Endothelial cell of umbilical vein (primary cell): ENCODE measurements around the gene ARHGAP10. TPM values are rescaled to one million over a fixed set of nuclear protein-coding genes. Genes with fewer than 3 reads are reported as not detected.
A peak's percentile ranks its signal among the peaks of the same experiment; 100 is the strongest.

Experiments
- BruUV-seq: library from RNA; stranded (reverse); fragments of 400-500 nt; replicated peaks from 2 replicates; lab custom pipeline; 2021; lab: Mats Ljungman, UMichigan
- CTCF ChIA-PET: fragments of 300-600, 350-600 bp; sonication (Branson Sonifier 250); formaldehyde crosslinking; loops from one replicate; lab custom pipeline; 2021; ENCODE audit warnings: antibody characterized with exemption, inconsistent platforms; lab: Charles Lee
- POLR2A ChIA-PET: fragments of 300-600, 350-600 bp; sonication (Branson Sonifier 250); formaldehyde crosslinking; loops from one replicate; lab custom pipeline; 2021; ENCODE audit warnings: antibody characterized with exemption, inconsistent platforms; lab: Charles Lee
- DNase-seq: peaks from one replicate; pipeline ENCODE4 v3.0.0-alpha.2; 2011; ENCODE audit warnings: low read depth, low spot score
- FAIRE-seq: peaks from 2 replicates; lab custom pipeline; 2011; peaks lifted over from hg19 to GRCh38; lab: Jason Lieb, UNC
- H2AFZ ChIP-seq: 2 replicates; pipeline ENCODE4 v1.6.0; 2012; ENCODE audit warnings: low read depth, low read length, control low read depth, inconsistent platforms
- H3K27ac ChIP-seq: 2 replicates; pipeline ENCODE4 v1.5.1; 2011; ENCODE audit warnings: low read depth, mild to moderate bottlenecking, control low read depth, low read length, moderate library complexity; ENCODE audit not compliant: insufficient read depth
- H3K27me3 ChIP-seq, 2 experiments: 2 replicates each; pipeline versions ENCODE4 v1.6.0 to v1.6.1; 2011; ENCODE audit warnings: low read length in 2 of 2, mixed read lengths in 1 of 2; ENCODE audit not compliant: control insufficient read depth in 2 of 2, insufficient read depth in 2 of 2
- H3K36me3 ChIP-seq, 2 experiments: 2 replicates in 1 of 2; 3 replicates in 1 of 2; pipeline ENCODE4 v1.5.1; 2011; ENCODE audit warnings: low read length in 2 of 2, mild to moderate bottlenecking in 1 of 2, moderate library complexity in 1 of 2; ENCODE audit not compliant: control insufficient read depth in 2 of 2, insufficient read depth in 2 of 2; ENCODE audit errors: extremely low read depth in 1 of 2
- H3K4me1 ChIP-seq: 3 replicates; pipeline ENCODE4 v1.5.1; 2011; ENCODE audit warnings: mild to moderate bottlenecking, low read length; ENCODE audit not compliant: control insufficient read depth, insufficient read depth; ENCODE audit errors: extremely low read depth
- H3K4me2 ChIP-seq: 2 replicates; pipeline ENCODE4 v1.6.1; 2011; ENCODE audit warnings: low read length, control low read depth, mixed read lengths; ENCODE audit not compliant: insufficient read depth
- H3K4me3 ChIP-seq, 3 experiments: fragments of 200-600 bp in 1 of 3; sonication (generic), shearing (Covaris generic) in 1 of 3; replicated peaks in 1 of 3; 2 replicates each; pipeline ENCODE4 v1.5.1; 2011 to 2016; ENCODE audit warnings: control low read depth in 3 of 3, low read length in 3 of 3, mild to moderate bottlenecking in 2 of 3, inconsistent platforms in 1 of 3, low read depth in 1 of 3, moderate library complexity in 1 of 3; ENCODE audit not compliant: insufficient read depth in 1 of 3
- H3K79me2 ChIP-seq: 2 replicates; pipeline ENCODE4 v1.6.0; 2012; ENCODE audit warnings: low read length, inconsistent platforms; ENCODE audit not compliant: control insufficient read depth, insufficient read depth
- H3K9ac ChIP-seq: replicated peaks from 2 replicates; pipeline ENCODE3; 2011; ENCODE audit warnings: low read length, control low read depth; ENCODE audit not compliant: insufficient read depth; ENCODE audit errors: extremely low read depth
- H3K9me1 ChIP-seq: replicated peaks from 3 replicates; pipeline ENCODE4 v1.6.0; 2011; ENCODE audit warnings: mild to moderate bottlenecking, low read length; ENCODE audit not compliant: control insufficient read depth, insufficient read depth; ENCODE audit errors: extremely low read depth
- H3K9me3 ChIP-seq: replicated peaks from 2 replicates; pipeline ENCODE4 v1.5.1; 2012; ENCODE audit warnings: low read length, inconsistent platforms; ENCODE audit not compliant: control insufficient read depth, insufficient read depth
- H4K20me1 ChIP-seq: replicated peaks from 2 replicates; pipeline ENCODE3; 2011; ENCODE audit warnings: mild to moderate bottlenecking, low read length; ENCODE audit not compliant: control insufficient read depth, insufficient read depth; ENCODE audit errors: extremely low read depth
- CTCF ChIP-seq, 2 donors: IDR thresholded peaks; 1 replicate in 1 of 2; 2 replicates in 1 of 2; pipeline ENCODE4 v1.5.1; 2011; ENCODE audit warnings: low read length in 2 of 2, mild to moderate bottlenecking in 2 of 2, moderate library complexity in 2 of 2, control low read depth in 1 of 2, inconsistent platforms in 1 of 2, low read depth in 1 of 2; ENCODE audit not compliant: insufficient read depth in 1 of 2; ENCODE audit errors: extremely low read depth in 1 of 2
- EZH2 ChIP-seq: IDR thresholded peaks from 2 replicates; pipeline ENCODE4 v1.6.1; 2012; ENCODE audit warnings: borderline replicate concordance, low read depth, mild to moderate bottlenecking, moderate library complexity, low read length, inconsistent platforms; ENCODE audit not compliant: severe bottlenecking
- FOS ChIP-seq: IDR thresholded peaks from 2 replicates; pipeline ENCODE4 v1.6.1; 2011; ENCODE audit warnings: mild to moderate bottlenecking, low read length, moderate library complexity, borderline replicate concordance; ENCODE audit not compliant: insufficient read depth
- GATA2 ChIP-seq: IDR thresholded peaks from 2 replicates; pipeline ENCODE4 v1.7.0; 2011; ENCODE audit warnings: low read depth, mild to moderate bottlenecking, moderate library complexity, mixed read lengths, low read length; ENCODE audit not compliant: insufficient read length, insufficient read depth
- JUN ChIP-seq: IDR thresholded peaks from 2 replicates; pipeline ENCODE4 v1.6.1; 2011; ENCODE audit warnings: borderline replicate concordance, low read depth; ENCODE audit not compliant: insufficient read length, insufficient read depth
- MYC ChIP-seq: IDR thresholded peaks from one replicate; pipeline ENCODE4 v1.6.1; 2011; ENCODE audit warnings: mild to moderate bottlenecking, low read depth, low read length
- POLR2A ChIP-seq: IDR thresholded peaks from 2 replicates; pipeline ENCODE4 v1.6.1; 2012; ENCODE audit warnings: low read depth, mild to moderate bottlenecking, control low read depth, low read length
- POLR2AphosphoS5 ChIP-seq: IDR thresholded peaks from 2 replicates; pipeline ENCODE4 v1.6.1; 2012; ENCODE audit warnings: low read depth, mild to moderate bottlenecking, control low read depth, low read length, moderate library complexity; ENCODE audit not compliant: insufficient read depth
- dilution Hi-C: fragments of 300-500 bp; cut with MboI; formaldehyde crosslinking; loops from one replicate; pipeline ENCODE4 v1.15.0; 2019; ENCODE audit warnings: low sequenced_read_pairs; ENCODE audit not compliant: extremely low pct_ligation_motif_present
- intact Hi-C: fragments of 100-400 bp; cut with micrococcal nuclease; formaldehyde crosslinking; loops from one replicate; pipeline ENCODE4 v1.10.0; 2022
- polyA plus RNA-seq, 4 experiments: library from polyadenylated mRNA; depleted of rRNA in 3 of 4; stranded (reverse) in 3 of 4; unstranded in 1 of 4; fragments of >200 nt; gene quantifications; 2 replicates each; pipeline versions ENCODE4 v1.2.1 to v1.2.3, GENCODE V29; 2011 to 2012; ENCODE audit warnings: missing spikeins in 1 of 4
- total RNA-seq: library from RNA; stranded (reverse); gene quantifications from 2 replicates; pipeline ENCODE4 v1.2.3, GENCODE V29; 2021
- TF ChIP-seq, protein P1 (sequence below): IDR thresholded peaks from 2 replicates; pipeline ENCODE4 v1.6.1; 2011; ENCODE audit not compliant: insufficient read depth, insufficient read length

The ARHGAP10 gene
- total and polyA plus RNA-seq, 2 donors (not counting 3 experiments of a cell fraction or from before 2014, with no cell fraction given) = 20.4 to 36.7 TPM

- H3K27ac ChIP-seq = peak within 1 kb of the TSS; percentile 78
- FAIRE-seq (peak; percentile 93), DNase-seq (peak; percentile 93)
- H3K27me3 ChIP-seq = no peaks in the 10 kb centered on the region
- intact Hi-C loops (loop anchor here (1.0 to 2.0 kb wide), 4 partner anchors 49 to 182 kb away; partner anchors contain the start of genes ARHGAP10 and TMEM184C), dilution Hi-C loops (no loop called here)
- peaks cover 15% of the 10 kb centered on the region for H3K4me1 ChIP-seq
- no peaks in the 10 kb centered on the region for H4K20me1 ChIP-seq
- peaks cover 11% of the 10 kb centered on the region for H3K79me2 ChIP-seq
- no peaks in the 10 kb centered on the region for H3K9me1 ChIP-seq
- H3K4me2 ChIP-seq = peak within 1 kb of the TSS; percentile 100
- CTCF ChIA-PET = interaction anchor here (0.9 to 4.0 kb wide), 13 partner anchors 18 to 182 kb away, joined by 3 to 57 read pairs (median 4); partner anchors contain the start of gene TMEM184C
- H3K36me3 ChIP-seq = no peaks in the 10 kb centered on the region
- H2AFZ ChIP-seq = peak within 1 kb of the TSS; percentile 85
- POLR2A ChIA-PET = interaction anchor here (0.6 to 1.6 kb wide), 6 partner anchors 9 to 183 kb away, joined by 3 to 8 read pairs (median 6); partner anchors contain the start of genes ARHGAP10 and TMEM184C
- TF ChIP-seq EZH2 = no peak
- TF ChIP-seq POLR2A = peak; percentile 99
- peak; percentile 45 for TF ChIP-seq FOS
- TF ChIP-seq, protein P1, sequence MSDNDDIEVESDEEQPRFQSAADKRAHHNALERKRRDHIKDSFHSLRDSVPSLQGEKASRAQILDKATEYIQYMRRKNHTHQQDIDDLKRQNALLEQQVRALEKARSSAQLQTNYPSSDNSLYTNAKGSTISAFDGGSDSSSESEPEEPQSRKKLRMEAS = no peak
- TF ChIP-seq MYC = peak; percentile 85
- TF ChIP-seq CTCF (IDR thresholded peaks at IDR 0.05; ENCODE audit: extremely low read depth in 1 of 2, insufficient read depth in 1 of 2, low read depth in 1 of 2, low read length in 2 of 2) = no peak
- peak; percentile 99 for TF ChIP-seq POLR2AphosphoS5
- TF ChIP-seq JUN = no peak
- TF ChIP-seq GATA2 = no peak
- H3K9ac ChIP-seq = peak within 1 kb of the TSS; percentile 78
- BruUV-seq = TSS peak; percentile 96
- no peaks in the 10 kb centered on the region for H3K9me3 ChIP-seq
- peak within 1 kb of the TSS; percentile 47 to 85 (median 80) for H3K4me3 ChIP-seq
Measured at GRCh38 chr4:147683717-147684700, 47.9 kb upstream of the ARHGAP10 start, which contains the start of gene PRMT9. TSS of gene PRMT9 (minus strand) at chr4:147684163. CDS start at chr4:147683987, 176 bp downstream.
